HG03460 (cell line): ENCODE results near the gene GATAD2B.
"Not testable (repeated sequence)": the region's sequence is repeated elsewhere in the genome, so short reads cannot be mapped to it uniquely, and the experiment has no call there.

Experiments used
- ATAC-seq: cut with Tn5 transposase; IDR thresholded peaks from one replicate; pipeline ENCODE4 v1.9.1; 2021; ENCODE audit not compliant: unreplicated experiment

GATAD2B gene

DNA sequence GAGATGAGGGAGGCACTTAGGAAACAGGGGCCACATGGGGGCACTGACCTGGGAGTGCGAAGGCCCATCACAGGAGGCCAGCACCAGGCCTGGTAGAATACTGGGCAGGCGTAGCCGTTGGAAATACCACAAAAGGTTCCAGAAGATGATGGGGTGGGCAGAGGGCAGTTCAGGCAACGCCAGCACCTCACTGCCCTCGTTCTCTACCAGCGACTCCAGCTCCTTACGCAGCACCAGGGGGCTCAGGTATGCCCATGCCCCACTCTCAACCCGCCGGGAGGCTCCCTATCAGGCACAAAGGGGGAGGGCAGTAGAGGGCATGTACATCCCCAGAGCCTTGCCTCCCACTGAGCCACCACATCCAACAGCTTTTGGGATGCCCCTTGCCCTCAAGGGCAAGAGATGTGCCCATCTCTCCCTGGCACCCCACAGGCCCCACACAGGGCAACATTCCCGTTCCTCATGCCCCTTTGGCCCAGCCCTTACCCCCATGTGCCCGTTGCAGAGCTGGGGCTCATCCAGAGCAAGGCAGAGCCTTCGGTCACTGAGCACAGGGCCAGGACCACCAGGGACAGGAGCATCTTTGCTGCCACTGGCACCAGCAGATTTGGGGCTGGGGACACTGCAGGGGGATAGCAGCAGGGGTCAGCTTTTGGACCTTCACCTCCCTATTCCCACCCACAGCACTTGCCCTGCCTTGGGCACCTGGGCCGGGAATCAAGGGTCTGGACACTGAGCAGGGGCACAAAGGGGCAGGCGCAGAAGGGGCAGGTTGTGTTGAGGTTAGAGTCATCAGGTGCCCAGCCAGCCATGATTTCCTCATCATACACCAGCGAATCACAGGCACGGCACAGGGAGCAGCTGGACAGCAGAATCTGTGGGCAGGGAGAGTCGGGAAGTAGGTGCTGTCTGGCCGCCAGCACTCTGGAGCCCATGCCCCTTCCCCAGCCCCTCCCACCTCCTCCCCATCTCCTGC lies 9.7 kb upstream of the GATAD2B start:
- no peak for ATAC-seq

DNA sequence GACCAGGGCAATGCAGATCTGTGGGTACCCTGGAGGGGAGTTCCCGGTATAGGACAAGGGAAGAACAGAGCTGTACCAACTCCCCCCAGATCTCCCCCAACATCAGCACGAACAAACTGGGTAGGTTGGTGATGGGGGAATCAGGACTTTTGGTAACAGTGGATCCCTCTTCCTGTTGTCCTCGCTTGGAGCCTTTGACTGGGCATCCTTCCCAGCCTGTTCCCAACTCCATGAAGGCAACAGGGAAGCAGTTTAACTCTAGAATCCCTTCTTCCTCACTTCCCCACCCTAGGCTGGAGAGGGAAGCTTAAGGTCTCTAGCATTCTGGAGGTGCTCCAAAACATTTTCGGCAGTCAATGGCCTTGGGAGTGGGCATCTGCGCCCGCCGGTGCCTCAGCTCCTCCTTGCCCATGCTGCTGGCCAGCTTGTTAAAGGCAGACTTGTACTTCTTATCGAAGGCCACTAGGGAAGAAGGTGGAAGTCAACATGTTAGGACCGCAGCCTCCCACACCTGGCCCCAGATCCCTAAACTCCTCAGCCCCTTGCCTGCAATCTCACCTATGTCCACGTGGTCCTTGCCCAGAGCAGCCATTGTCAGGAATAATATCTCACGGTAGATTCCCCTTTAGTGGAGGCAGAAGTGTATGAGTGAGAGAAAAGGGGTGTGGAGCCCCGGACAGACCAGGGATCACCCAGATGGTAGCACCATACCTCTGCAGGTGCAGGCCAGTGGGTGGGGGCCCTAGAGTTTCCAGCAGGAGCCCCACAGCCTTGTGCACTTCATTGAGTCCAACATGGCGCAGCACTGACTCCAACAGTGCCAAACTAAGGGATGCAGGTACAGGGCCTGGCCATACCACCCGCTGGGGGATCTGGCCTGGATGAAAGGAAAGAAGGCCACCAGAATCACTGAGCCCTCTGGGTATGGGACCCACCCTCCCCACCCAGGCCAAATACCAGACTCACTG lies 7.5 kb upstream of the GATAD2B start:
- ATAC-seq, result no peak

DNA sequence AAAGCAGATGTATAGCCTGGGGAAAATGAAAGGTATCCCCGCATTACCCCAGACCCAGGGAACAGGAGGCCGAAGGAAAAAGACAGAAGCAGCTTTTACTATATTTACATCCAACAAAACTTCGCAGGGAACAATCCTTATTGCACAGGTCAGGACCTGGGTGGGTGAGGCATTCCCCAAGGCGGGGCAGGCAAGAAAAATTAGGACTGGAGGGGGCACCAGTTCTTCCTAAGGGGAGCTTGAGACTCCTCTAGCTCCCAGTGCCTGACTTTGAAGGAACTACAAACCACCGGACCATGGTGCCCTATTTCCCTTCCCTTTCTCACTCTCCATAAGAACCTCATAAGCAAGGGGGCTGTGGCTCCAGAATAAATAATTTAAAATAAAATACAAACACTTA lies 6.7 kb upstream of the GATAD2B start:
- ATAC-seq, result no peak

DNA sequence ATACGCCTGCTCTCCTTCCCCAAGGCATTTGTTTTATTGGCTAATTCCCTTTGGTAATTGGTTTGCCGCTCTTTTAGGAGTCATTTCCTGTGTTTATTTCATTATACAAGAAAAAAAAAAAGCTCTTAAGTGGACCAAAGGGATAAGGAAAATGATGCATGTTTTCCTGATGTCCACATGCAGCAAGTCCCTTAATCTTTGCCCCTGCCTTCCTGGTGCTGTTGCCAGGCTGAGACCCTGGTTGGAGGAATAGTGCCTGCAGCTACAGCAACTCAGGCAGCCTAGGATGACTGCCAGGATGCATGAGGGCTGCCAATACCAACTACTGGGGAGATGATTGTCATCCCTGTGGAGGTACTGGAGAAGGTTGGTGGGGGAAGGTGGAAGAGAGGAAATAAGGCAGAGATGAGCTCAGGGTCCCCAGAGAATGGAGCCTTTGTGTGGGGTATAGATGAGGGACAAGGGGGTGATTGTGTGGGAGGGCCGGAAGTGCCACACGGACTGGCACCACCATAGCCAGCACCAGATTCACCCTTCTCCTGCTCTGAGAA lies 6.1 kb upstream of the GATAD2B start:
- no peak for ATAC-seq

DNA sequence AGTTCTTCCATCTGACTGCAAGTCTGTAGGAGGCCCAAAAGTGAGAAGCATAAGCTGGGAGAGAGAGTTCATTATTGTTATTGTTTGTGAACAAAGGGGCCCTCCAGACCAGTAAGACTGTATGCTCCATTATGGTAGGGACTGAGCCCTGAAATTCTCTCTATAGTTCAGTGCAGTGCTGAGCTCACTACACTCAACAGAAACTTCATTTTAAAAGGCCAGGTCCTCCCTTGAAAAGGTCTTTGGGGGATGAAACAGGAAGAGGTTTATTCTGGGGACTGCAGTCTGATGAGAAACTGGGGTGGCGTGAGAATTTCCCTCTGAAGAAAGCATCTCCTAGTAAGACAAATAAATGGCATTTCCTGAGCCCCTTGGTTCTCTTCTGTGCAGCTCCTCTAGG lies 5.5 kb upstream of the GATAD2B start:
- no peak for ATAC-seq

DNA sequence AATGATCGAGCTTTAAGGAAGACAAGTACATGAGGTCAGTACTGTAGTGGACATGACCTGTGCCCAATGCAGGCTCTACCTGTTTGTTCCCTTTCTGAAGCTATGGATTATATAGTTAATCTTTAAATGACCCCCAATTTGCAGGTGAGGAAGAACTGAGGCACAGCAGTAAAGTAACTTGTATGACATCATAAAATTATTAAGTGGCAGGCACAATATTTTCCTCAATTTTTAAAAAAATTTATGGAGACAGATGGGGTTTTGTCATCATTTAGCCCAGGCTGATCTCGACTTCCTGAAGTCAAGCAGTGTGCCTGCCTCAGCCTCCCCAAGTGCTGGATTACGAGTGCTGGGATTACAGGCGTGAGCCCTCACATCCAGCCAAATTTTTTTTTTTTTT lies 3.6 kb upstream of the GATAD2B start:
- no peak for ATAC-seq

DNA sequence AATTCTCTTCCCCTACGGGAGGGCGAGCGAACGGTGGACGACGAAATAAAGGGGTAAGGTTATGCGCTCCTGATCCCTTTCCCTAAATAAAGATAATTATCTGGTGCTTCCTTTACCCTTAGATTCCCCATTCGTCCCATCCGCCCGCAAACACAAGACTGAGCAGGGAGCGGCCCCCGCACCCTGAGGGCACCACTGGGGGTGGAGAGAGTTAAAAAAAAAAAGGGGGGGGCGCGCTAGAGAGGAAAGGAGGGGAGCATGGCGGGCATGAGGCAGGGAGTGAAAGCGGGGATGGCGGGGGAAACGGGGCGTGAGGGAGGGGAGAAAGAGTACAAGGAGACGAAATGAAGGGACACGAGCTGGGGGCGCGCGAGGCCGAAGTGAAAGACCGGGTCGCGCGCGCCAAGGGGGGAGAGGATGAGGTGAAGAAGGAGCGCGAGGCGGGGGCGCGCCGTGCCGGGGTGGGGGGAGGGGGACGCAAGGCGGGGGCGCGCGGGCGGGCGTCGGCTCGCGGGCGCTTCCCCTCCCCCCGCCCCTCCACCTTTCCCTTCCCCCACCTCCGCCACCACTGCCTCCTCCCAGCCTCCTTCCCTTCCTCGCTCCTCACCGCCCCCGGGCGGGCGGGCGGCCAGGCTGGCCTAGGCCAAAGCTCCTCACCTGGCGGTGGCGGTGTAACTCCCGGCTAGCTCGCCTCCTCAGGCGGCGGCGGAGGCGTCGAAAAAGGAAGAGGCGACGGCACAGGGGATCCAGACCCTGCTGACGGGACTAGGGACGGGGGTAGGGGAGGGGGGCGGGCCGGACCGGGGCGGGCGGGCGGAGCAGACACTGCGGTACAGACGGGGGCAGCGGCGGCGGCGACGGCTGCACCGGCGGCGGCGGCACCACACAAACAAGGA lies 448 bp downstream of the GATAD2B start:
- peak; percentile 34 for ATAC-seq

DNA sequence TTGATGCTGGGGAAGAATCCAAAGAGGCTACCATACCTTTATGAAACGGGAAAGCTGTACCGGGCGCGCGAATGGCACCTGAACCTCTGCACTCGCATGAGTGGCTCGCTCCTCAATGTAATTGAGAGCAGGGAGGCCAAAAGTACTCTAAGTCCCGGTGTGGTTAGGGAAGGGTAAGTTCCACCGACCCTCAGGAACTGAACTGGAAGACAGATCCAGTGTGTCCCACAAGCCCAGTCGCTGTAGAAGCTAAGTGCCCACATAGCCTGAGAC lies 1.0 kb downstream of the GATAD2B start:
- ATAC-seq, result no peak

DNA sequence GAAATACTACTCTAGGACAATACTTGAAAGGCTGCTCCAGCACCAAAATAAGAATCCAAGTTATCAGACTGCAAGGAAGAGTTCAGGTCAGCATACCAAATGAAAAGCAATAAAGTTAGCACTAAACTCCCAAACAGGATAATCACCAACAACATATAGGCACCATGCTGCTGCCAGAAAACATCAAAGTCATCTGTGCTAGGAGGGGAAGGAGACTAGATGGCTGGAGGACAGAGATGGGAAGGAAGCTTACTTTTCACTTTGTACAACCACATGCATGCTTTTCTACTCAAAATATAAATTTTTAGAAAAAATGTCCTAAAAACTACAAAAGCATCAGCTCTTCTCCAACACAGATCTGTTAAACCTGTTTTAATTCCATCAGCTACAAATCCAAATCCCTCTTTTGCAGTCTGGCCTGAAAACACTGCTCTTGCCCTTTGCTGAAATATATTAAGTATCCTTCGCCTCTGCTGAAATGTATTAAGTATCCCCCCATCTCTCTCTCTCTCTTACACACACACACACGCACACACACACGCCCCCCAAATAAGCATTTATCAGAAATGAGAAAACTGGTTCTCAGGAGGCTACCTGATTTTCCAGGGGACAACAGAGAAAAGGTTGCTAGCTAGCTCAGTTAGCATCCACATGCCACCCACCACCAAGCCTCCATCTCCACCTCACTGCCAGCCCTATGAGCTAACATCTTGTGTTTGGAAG lies 1.5 kb downstream of the GATAD2B start:
- ATAC-seq, result no peak

DNA sequence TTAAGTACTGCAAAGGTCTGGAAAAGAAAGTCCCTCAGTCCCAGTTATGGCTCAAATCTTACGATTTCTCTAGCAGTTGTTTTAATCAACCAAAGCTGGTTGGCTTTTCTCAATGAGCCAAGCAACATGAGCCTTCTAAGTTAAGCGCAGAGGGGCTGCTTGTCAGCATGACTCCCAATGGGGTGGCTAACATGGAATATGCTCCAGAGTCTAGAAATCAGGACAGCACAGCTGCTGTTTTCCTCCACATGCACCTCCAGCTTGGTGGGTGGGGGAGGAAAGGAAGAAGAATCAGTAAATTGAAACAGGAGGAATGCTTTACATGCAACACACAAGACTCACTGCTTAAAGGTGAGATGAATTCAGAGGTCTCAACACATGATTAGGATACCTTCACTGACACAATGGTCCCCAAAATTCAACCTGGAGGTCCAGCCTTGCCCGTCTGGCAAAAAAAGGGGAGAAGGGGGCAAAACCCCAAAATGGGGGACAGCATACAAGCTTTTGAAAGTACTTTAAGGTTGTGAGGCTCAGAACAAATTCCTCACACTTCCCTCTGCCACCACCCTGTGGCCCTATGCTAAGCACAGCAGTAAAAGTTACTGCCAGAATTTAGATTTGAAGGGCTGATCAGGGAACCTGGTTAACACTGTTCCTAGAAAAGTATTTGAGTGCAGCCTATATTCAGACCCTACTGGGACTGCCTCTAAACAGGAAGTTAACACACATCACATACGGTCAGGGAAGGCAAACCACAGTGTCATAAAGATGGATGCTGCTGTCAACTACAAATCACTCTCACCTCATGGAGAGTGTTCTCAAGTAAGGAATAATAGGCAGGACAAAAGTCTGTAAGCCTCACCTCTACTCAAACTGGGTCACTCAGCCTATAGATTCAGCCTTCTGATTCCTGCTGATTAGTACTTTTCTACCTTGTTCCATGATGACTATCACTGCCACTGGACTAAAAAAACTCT lies 2.6 kb downstream of the GATAD2B start:
- no peak for ATAC-seq

DNA sequence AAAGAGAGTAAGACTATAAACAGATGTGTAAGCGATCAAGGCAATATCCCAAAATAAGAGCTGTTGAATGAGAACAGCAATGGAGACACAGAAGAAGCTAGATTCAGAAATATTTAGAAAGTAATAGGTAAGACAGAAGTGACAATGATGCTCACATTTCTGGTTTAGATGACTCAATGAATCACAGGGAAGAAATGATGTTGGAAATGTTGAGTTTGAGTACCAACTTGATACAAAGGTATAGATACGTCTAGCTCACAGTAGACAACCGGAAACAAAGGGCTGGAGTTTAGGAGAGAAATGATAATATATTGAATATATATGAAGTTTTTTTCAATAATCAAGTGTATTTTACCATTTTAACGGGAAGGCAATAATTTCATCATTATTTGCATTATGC lies 6.5 kb downstream of the GATAD2B start:
- no peak for ATAC-seq

DNA sequence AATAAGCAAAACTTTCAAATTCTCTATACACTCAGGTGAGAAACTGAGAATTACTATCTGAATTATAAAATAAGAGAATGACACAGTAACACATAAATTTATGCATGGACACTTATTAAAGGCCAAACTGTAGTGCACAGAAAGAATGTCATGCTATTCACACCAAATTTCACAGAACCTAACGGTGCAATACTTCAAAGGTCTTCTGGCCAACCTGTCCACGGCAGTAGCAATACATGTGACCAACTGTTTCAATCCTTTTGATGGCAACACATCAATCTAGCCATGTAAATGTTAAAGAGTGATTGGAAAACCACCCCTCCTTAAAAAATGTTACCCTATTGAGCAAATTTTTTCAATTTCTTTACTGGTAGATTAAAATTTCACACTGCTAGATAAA lies 10.4 kb downstream of the GATAD2B start:
- no peak for ATAC-seq

DNA sequence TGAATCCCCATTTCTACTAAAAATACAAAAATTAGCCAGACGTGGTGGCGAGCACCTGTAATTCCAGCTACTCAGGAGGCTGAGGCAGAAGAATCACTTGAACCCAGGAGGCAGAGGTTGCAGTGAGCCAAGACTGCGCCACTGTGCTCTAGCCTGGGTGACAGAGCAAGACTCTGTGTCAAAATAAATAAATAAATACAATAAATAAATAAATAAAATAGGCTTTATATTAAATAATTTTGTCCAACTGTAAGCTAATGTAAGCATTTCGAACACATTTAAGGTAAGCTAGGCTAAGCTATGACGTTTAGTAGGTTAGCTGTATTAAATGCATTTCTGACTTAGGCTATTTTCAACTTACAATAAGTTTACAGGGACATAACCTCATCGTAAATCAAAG lies 12.2 kb downstream of the GATAD2B start:
- not testable (repeated sequence) for ATAC-seq

DNA sequence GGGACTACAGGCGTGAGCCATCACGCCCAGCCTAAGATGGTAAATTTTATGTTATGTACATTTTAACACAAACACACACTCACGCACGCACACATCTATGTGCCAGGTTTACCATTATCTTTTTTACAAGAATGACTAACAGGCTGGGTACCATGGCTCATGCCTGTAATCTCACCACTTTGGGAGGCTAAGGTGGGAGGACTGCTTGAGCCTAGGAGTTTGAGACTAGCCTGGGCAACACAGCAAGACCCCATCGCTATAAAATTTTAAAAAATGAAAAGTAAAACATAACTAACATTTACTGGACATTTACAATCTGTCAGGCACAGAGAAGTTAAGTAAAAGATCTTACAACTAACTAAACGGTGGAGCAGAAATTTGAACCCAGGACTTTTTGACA lies 14.7 kb downstream of the GATAD2B start:
- no peak for ATAC-seq

DNA sequence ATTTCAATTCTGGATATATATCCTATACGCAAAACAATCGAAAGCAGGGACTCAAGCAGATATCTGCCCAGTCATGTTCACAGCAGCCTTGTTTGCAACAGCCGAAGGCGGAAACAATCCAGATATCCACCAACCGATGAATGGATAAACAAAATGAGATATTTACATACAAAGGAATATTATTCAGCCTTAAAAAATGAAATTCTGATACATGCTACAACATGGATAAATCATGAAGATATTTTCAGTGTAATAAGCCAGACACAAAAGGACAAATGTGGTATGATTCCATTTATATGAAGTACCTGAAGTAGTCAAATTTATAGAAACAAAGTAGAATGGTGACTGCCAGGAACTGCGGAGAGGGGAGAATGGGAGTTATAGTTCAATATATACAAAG lies 15.6 kb downstream of the GATAD2B start:
- no peak for ATAC-seq

DNA sequence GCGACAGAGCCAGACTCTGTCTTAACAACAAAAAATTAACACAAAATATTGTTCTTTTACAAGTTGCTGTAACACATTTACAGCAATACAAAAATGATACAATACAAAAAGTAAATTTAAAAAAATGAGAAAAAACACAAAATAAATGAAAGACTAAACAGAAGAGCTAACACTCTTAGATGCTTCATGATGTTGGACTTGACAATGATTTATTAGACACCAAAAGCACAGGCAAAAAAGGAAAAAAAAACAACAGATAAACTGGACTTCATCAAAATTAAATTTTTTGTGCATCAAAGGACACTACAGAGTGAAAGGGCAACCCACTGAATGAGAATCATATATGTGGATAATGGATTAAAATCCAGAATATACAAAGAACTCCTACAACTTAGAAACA lies 16.4 kb downstream of the GATAD2B start:
- no peak for ATAC-seq

DNA sequence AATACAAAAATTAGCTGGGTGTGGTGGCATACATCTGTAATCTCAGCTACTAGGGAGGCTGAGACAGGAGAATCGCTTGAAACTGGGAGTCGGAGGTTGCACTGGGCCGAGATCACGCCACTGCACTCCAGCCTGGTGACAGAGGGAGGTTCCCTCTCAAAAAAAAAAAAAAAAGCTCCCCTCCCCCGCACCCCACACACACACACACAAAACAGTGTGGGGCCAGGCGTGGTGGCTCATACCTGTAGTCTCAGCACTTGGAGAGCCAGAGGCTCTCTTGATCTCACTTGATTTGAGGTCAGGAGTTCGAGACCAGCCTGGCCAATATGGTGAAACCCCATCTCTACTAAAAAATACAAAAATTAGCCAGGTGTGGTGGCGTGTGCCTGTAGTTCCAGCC lies 16.9 kb downstream of the GATAD2B start:
- not testable (repeated sequence) for ATAC-seq

DNA sequence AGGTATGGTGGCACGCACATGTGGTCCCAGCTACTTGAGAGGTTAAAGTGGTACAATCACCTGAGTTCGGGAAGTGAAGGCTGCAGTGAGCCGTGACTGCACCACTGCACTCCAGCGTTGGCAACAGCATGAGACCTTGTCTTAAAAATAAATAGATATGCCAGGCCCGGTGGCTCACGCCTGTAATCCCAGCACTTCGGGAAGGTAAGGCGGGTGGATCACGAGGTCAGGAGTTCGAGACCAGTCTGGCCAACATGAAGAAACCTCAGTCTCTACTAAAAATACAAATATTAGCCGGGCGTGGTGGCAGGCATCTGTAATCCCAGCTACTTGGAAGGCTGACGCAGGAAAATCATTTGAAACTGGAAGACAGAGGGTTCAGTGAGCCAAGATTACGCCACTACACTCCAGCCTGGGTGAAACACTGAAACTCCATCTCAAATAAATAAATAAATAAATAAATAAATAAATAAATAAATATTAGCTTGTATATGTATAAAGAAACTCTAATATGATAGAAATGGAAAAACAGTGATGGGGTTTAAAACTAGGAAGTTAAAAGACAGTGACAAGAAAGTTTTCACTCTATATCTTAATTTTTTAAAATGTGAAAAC lies 18.8 kb downstream of the GATAD2B start:
- ATAC-seq, result no peak
